GM21717 (cell line): ENCODE results near the gene WDTC1.

ENCODE experiments used
- ATAC-seq: cut with Tn5 transposase; IDR thresholded peaks from one replicate; pipeline ENCODE4 v1.9.1; 2021; ENCODE audit warnings: mild to moderate bottlenecking, moderate library complexity; ENCODE audit not compliant: unreplicated experiment

Gene WDTC1

GRCh38 chr1:27351541-27352107, 117.2 kb downstream of the WDTC1 start:
- no peak for ATAC-seq

- ATAC-seq = no peak
Measured at GRCh38 chr1:27353166-27353565, 118.7 kb downstream of the WDTC1 start.

GRCh38 chr1:27353629-27354028, 119.2 kb downstream of the WDTC1 start:
- no peak for ATAC-seq

- ATAC-seq = no peak
Measured at GRCh38 chr1:27355683-27356082, 121.3 kb downstream of the WDTC1 start.

- no peak for ATAC-seq
Measured at GRCh38 chr1:27356277-27356618, 121.8 kb downstream of the WDTC1 start.

- no peak for ATAC-seq
Measured at GRCh38 chr1:27356619-27357280, 122.3 kb downstream of the WDTC1 start.

GRCh38 chr1:27357281-27358037, 123.0 kb downstream of the WDTC1 start:
- no peak for ATAC-seq
